ENCODE data around the gene SNCA.

Gene SNCA

DNA sequence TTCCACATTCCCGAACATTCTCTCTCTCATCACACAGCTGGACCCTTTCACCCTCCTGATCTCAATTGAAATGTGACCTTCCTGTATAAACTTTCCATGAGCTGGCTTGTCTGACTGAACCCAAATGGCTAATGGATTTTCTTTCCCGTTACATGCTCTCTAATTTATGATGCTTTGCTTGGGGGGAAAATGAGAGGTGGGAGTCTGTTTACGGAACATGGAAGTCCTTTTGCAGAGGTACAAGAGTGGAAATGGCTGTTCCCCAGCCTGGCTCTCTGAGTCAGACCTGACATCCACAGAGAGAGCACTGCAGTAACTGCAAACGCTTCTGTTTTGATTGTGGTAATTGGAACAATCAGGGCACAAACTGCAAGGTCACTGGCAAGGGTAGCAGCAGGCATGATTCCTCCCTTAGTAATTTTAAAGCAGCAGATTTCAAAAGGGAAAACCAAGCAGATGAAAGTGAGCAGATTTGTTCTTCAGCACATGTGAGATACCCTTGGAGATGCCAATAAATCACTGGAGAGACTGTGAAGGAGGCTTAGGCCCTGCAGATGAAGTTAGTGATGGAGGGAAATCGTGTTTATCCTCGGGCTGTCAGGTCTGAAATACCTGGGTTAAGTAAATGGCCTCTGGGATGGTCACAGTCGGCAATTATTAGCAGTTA, 83.9 kb downstream of the SNCA start:
- DNase-seq, result no peak

DNA sequence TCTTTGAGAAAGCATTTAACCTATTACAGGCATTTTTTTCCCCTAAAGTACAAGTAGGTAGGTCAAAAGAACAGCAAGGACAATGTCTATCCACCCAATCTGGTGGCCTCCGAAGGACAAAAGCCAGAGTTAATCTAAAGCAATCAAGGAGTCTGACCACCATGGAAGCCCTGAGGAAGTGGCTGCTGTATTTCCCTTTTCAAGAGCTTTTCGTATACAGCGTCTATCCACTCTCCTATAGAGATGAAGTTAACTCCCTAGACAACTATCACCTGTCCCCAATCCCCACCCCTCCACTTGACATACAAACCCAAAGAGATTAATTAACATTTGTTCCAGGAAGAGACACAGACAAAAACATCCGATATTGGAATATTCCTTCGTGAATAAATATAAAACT, 85.5 kb downstream of the SNCA start:
- DNase-seq, result no peak

DNA sequence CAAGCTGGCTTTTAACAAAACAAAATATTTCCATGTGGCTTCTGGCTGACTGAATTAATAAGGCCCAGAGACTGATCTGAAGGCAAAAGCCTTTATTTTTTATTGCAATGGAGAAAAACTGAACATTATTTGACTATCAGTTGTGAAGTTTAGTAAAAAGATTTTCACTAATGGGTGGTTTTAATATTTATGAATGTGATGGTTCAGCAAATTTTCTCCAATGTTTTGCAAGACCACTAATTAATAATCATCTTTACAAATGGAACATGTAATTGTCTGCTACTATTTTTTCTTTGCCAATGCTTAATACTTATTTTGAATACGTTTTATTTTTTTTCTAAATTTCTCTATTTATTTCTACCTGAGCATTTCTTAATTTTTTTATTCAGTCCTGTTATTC, 90.6 kb downstream of the SNCA start:
- DNase-seq, result no peak

DNA sequence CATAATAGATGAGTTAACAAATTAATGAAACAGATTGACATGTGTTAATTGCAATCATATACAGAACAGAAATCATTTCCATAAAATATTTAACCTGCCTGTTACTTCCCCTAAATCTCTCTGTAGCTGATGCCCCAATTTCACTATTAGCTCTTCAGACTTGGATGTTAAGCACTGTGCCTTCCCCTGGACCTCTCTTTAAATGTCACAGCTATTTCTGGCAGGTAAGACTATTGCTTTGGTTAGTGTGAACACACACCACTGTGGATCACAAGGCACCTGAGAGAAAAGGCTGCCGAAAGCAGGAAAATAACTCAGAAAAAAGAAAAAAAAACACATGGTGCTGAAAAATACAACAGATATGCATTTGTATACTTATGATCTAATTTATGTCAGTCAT, 91.3 kb downstream of the SNCA start:
- no peak for DNase-seq

DNA sequence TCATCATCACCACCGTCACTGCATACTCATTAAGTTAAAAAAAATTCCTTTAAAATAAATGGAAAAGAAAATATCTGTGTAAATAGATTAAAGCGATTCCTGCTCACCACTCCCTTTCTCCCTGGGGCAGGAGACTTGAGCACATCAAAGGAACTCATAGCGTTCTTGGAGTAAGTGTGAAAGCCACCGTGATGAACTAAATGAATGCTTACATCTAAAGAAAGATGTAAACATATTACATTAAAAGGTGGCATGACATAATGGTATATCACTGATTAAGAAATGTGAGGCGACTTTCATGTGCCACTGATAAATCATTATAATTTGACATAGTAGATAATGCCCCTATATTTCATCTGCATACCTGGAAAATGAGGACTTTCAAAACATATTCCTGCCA, 92.0 kb downstream of the SNCA start:
- no peak for DNase-seq

DNA sequence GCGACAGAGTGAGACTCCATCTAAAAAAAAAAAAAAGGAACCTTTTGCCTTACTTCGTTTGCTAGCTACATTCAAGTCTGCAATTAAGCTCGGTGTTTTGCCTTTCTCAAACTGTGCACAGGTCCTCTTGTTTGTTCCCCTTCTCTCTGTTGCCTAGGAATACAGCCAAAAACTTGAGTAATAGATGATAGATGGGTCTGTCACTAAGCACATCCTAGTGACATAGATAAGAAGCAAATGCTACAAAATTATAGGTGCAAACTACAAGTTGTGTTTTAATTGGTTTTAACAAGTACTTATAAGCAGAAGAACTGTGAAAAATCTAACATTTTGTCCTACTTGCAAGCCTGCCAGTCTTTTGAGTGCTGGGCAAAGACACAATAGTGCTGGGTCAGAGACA, 95.2 kb downstream of the SNCA start:
- no peak for DNase-seq

DNA sequence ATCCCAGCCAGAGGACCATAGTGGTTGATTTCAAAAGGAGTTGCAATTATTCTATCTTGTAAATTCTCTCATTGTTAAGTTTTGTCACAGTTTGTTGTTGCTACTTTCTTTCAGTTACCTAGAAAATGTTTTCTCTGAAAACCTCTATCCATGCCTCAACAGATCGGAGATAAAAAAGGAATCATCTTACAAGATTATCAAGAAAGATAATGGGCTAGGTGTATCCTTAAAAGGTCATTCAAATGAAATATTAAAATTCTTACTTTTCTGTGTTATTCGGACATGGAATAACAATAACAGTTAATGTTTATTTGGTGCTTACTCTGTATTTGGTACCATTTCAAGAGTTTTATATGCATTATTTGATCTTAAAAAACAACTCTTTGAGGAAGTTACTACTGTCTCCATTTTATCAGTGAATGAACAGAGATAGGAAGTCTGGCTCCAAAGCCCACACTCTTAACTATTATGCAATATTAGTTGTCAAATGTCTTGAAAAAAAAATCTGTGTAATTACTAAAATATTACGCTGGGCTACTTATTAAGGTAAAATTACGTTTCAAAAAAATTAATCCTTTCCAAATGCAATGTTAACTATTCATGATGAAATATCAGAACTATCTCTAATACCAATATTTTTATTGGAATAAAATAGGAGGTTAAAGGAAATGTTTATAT, 97.5 kb downstream of the SNCA start:
- no peak for DNase-seq

DNA sequence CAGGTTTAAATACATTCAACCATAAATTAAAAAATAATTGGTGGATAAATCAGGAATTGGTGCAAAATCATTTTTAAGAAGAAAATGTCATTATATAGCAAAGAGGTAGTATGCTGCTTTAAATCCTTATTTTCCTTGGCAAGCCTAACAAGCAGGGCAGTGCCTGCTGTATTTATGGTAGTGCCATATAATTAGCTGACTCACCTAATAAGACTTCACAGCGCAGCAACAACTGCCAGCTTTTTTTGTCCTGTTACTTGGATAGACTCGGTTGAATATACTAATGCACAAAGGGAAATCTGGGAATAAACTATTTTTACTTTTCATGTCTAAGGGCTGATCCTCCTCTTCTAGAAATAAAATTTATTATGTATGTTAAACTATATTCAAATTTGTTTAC, 99.1 kb downstream of the SNCA start:
- no peak for DNase-seq

DNA sequence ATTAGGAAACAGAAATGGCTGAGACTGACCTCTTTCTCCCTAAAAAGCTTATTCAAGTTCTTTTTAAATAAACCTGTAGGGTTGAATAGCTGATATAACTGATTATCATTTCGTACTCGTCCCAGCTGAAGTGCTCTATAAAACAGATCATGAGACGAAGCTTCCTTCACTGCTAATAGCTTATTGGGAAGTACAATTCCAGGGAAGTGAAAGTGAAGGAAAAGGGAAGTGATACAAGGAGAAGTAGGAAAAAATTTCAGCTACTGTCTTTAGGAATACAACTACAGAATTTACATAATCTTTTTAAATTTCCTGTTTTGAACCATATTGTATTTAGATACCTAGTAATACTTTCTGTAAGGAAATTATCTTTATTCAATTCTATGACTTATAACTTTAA, 103.0 kb downstream of the SNCA start:
- DNase-seq, result no peak

DNA sequence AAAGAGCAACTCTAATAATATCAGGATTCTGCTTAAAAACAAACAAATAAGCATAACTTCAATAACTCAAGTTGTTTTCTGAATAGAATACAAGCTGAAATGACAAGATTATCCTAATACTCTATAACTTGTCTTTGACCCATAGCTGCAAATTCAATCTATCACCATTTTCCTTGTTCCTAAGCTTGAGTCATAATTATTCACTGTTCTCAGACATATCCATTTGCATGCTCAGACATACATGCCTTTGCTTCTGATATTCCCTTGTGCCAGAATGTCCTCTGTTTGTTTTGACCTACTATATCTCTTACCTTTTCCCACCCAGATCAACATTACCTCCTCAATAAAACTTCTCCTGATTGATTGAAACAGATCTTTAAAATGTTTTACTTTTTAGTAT, 109.7 kb downstream of the SNCA start:
- no peak for DNase-seq

DNA sequence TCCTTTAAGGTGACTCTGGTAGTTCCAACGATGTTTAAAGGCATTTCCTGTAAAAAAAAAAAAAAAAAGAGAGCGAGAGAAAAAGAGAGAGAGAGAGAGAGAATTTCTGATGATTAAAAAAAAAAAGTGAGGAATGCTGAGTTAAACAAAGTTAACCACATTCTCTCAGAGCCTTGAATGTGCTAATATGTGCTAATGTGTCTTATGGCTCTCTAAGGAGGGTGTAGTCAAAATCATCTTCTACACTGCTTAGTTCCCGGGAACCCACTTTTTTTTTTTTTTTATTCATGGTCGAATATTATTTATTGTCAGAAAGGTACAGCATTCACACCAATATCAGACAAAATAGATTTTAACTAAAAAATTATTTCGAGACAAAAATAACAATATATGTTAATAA, 111.7 kb downstream of the SNCA start:
- no peak for DNase-seq

DNA sequence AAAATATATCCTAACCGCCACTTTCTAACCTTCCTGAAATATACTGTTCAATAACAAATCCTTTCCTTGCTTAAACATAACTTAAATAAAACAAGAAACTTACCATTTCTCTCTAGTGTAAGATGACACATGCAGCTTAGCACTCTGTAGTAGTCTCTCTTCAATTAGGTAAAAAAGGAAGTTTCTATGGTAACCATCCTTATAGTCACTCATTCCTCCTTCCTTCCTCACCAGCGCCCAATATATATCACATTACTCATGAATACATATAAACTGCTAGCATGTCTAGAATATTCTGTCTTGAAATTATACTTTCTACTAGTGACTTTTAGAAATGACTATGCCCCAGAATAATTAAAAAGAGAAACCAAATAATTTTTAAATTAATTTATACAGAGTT, 112.2 kb downstream of the SNCA start:
- no peak for DNase-seq

DNA sequence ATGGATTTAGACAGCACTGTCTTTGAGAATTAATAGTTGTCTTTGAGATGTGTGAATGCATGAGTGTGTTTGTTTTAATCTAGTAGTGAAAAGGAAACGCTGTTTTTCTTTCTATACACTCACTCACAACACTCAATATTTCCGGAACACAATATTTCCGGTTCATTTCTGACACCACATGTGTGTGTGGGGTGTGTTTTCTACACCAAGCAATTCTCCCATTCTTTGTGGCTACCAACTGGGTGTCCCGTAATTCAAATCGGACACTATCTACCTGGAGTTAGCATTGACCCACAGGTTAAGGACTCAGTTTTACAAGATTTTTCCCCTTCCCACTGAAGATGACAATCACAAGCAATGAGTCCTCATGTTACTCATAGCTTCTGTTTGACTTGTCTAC, 113.9 kb downstream of the SNCA start:
- DNase-seq, result no peak

DNA sequence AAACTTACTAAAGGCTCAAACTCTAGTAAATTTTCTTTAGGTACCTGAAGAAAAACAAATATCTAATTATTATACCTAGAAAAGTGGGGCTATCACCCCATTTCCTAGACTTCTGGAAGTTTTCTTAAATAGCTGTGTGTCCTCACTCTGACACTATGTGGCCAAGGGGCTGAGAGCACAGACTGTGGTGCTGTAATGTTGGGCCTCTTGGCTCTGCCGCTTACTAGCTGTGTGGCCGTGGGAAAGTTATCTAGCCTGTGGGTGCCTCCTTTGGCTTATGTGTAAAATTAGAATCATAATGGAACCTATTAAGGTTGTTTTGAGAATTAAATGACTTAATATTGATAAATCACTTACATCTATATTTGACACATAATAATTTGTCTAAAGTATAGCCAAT, 114.4 kb downstream of the SNCA start:
- DNase-seq, result no peak

DNA sequence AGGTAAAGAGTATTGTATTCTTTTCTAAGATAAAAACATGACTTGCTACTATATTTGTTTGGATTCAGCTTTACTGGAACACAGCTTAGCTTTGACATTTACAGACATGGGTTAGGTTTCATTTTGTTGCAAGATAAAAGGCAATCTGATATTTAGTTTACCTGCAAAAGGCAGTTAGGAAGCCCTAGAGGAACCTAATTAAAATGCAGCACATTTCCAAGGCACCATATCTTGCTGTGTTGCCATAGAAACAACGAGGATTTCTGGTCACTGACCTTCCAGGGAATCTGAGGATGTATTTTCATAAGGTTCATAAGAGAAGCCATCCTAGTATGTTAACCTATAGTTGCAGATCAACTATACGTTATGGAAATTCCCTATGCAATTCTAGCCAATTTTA, 116.0 kb downstream of the SNCA start:
- no peak for DNase-seq

DNA sequence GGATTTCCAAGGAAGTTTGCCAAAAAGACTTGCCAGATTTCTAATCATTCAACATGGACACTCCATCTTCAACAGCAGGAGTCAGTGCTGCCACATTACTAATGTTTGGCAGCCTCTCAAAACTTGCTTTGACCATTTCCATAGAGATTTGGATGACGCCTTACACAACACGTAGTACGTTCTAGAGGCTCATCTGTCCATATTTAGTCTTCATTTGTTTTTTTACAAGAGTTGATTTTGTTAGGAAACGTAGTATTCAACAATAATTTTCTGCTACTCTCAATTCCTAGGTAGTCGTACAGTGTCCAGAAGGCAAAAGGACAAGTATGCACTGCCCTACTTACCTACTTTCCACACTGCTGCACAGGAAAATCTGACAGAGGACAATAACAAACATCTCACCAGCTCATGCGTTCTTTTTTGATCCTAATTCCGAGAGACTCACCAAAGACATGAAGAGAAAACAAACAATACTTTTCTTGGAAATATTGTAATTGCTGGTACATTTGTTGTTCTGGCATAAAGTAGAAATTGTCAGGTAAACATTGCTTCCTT, 117.3 kb downstream of the SNCA start:
- DNase-seq, result no peak

DNA sequence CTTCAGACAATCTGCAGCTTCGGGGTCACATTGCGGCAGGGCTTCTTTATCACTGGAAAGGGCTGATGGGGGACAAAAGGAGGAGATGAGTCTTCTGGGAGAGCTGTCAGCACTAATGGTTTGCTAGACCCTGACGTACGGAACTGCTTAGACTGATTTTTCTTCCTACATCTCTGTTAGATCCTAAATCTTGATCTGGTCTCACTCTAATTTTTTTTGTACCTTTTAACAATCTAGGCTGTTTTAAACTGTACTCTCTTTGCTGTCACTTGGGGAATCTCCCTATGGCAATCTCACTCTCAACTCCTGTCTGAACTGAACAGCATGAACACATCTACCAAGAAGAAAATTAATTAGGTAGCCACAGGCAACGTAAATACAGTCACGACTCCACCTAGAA, 120.1 kb downstream of the SNCA start:
- DNase-seq, result no peak

DNA sequence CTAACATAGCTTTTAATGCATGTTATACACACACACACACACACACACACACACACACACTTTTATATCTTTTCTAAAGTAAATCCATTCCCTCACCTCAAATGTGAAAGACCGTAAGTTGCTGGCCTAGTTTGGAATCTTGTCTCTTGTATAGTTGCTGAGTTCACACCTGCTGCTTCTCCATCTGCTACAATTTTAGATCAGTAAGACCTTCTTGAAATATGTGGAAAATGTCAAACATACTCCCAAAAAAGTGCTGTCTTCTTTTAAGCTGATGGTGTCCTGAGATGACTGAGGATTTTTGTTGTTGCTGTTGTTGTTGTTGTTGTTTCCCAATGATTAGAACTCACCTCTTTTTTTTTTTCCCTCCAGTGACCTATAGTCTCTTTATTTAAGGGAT, 121.3 kb downstream of the SNCA start:
- no peak for DNase-seq

DNA sequence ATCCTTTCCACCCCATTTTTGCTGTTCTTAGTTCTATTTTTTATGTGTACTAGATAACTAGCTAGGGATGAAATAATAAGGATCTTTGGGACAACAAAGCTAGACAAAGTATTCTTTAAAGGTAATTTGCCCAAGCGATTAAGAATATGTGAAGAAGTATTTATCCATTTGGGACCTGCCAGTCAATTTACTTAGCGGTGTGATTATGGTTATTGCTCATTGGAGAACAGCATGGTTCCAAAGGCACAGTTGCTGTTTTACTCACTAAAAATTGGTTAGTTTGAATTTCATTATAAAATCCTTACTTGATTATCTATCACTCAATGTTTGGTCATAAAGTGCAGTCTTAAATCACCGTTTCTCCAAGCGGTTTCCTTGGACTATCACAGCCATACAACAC, 124.1 kb downstream of the SNCA start:
- no peak for DNase-seq

DNA sequence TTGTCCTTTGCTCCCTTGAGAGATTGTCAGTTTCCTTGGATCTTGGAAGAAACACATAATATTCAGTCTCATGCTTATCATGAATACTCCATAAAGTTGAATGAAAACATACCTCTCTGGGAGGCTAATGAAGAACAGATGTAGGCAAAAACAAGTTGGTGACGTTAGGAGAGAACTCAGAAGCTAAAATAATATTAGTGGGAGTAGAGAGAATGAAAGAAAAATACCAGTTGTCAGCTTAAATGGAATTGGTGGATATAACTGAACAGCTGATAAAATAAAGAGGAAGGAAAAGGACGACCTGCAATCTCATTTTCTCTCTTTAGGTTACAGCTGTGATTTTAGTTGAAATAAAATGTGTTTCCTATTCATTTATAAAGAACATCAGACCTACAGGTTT, 124.8 kb downstream of the SNCA start:
- no peak for DNase-seq

DNA sequence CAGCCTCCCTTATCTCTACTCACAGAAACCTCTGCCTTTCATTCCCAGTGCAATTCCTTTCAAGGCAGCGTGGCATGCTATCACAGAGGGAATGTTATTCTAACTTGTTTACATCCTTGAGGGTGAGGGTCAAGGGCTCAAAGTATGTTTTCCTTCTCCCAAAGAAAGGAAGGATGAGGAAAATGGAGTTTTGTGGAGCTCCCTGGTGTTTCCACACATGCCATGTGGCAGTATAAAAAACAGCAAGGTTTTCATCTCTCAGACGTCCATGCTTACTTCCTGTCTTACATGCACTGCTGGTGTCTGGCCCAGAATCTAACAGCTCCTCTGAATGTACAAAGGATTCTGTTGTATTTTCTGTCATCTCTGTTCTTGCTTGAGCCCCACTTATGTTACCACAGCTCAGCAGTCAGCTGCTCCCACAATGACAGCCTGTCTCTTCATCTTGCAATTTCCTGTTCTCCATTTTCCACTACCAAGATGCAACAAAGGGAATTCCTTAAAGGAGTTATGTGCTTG, 128.0 kb downstream of the SNCA start:
- no peak for DNase-seq

DNA sequence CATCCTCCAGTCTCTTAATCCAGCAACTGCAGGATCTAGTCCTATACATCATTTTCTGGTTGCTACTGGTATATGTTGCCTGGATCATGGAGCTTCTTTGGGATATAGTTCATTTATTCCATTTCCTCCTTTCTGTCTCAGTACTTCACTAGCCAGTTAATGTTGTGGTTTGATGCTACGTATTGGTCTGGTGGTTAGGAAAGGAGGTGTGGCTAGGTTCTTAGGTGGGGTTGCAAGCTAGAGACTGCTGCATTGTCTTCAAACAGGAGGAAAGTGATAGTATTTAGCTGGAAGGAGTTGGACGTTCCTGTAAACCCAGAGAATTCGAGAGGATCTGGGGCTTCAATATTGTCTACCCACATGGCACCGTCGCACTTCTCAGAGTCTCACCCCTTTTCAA, 129.5 kb downstream of the SNCA start:
- no peak for DNase-seq

DNA sequence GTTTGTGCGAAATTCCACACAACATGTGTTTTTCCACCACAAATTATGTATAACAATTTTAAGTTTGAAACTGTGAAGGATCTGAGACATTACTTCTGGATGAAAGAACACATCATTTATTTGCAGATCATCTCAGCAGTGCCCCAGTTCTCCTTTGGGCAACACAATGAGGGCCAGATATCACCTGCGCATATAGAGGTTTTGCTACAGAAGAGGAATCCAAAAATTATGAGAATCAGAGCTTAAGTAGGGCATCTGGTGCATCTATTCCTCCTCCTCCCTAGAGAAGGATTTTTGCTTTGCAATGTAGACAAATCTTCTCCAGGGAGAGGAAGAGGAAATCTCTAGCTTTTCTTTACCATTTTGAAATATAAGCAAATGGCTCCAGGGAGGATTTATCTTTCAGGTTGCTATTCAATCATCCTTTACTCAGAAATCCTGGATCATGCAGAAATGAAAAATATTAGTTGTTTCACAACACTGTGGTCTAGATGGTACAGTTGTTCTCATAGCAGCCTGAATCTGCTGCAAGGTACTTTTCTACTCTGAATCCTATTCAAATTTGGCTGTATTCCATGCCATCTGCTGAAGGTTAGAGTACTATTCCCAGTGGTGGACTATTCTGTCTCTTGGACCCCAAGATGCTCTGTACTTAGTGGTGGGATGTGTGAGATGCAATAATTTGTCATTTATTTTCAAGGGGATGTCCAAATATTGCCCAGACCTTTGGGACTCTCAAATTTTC, 132.1 kb downstream of the SNCA start:
- no peak for DNase-seq
